Ovary (tissue), 3 donors: ENCODE measurements around the gene NFKB2.

Experiments used
- CTCF ChIP-seq, 3 donors: fragments of 450-650 bp in 2 of 3; fragments of 200-600 bp in 1 of 3; IDR thresholded peaks; one replicate each; pipeline versions ENCODE4 v1.5.1 to v1.8.0; 2016 to 2022; ENCODE audit warnings: antibody characterized with exemption in 3 of 3, mild to moderate bottlenecking in 1 of 3
- POLR2A ChIP-seq: fragments of 450-650 bp; IDR thresholded peaks from one replicate; pipeline ENCODE4 v1.6.1; 2017; ENCODE audit warnings: antibody characterized with exemption, mild to moderate bottlenecking, moderate library complexity
- donor health status: DM: no; HTN: no; CAD: no.

DNA sequence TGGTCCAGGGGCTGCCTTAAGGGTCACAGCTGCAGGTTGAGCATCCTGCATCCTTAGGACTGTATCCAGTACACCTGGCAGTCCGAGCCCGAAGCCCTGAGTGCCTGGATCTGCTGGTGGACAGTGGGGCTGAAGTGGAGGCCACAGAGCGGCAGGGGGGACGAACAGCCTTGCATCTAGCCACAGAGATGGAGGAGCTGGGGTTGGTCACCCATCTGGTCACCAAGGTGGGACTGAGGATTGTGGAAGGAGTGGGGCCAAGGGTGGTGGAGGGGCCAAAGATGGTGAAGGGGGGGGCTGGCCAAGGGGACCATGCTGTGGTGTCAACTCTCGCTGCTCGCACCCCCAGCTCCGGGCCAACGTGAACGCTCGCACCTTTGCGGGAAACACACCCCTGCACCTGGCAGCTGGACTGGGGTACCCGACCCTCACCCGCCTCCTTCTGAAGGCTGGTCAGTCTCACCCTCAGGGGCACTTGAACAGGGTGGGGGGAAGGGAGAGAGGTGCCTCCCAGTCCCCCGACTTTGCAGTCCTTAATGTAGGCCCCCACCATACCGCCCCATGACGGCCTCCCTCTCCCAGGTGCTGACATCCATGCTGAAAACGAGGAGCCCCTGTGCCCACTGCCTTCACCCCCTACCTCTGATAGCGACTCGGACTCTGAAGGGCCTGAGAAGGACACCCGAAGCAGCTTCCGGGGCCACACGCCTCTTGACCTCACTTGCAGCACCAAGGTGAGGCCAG lies 5.3 kb downstream of the NFKB2 start:
- TF ChIP-seq CTCF (IDR thresholded peaks at IDR 0.05) (no peak), POLR2A (no peak)
